Activated naive CD8-positive, alpha-beta T cell (primary cell): ENCODE data around the gene PRG3.

Experiments
- H3K27ac Mint-ChIP-seq: one replicate; pipeline ENCODE4 v1.8.0; 2021; ENCODE audit warnings: mixed read lengths
- H3K27me3 Mint-ChIP-seq: one replicate; pipeline ENCODE4 v1.8.0; 2021; ENCODE audit warnings: mixed read lengths
- H3K36me3 Mint-ChIP-seq: one replicate; pipeline ENCODE4 v1.8.0; 2021; ENCODE audit warnings: mixed read lengths
- H3K4me1 Mint-ChIP-seq: one replicate; pipeline ENCODE4 v1.8.0; 2021; ENCODE audit warnings: low read depth, mixed read lengths
- H3K4me3 Mint-ChIP-seq: one replicate; pipeline ENCODE4 v1.8.0; 2021; ENCODE audit warnings: mild to moderate bottlenecking, mixed read lengths
- H3K9me3 Mint-ChIP-seq: one replicate; pipeline ENCODE4 v1.8.0; 2021; ENCODE audit warnings: low read depth, mixed read lengths

The PRG3 gene

GRCh38 chr11:57335343-57336110, 45.4 kb downstream of the PRG3 start, which contains the start of gene SSRP1:
Gene SSRP1 (minus strand): TSS chr11:57335892. CDS start chr11:57335121, 771 bp downstream.
- H3K36me3 Mint-ChIP-seq = peaks cover 12% of the 10 kb centered on the region
- H3K4me1 Mint-ChIP-seq = peaks cover 37% of the 10 kb centered on the region
- H3K27ac Mint-ChIP-seq = peak within 1 kb of the TSS; percentile 99
- no peaks in the 10 kb centered on the region for H3K27me3 Mint-ChIP-seq
- no peaks in the 10 kb centered on the region for H3K9me3 Mint-ChIP-seq
- H3K4me3 Mint-ChIP-seq = peak within 1 kb of the TSS; percentile 99

- Mint-ChIP-seq H3K9me3 (no peaks in the 10 kb centered on the region), H3K27me3 (no peaks in the 10 kb centered on the region), H3K4me3 (peak overlapping the region; percentile 99), H3K4me1 (peaks cover 42% of the 10 kb centered on the region), H3K36me3 (peaks cover 15% of the 10 kb centered on the region), H3K27ac (peak overlapping the region; percentile 96)
Observed at GRCh38 chr11:57335023-57335342, 46.0 kb downstream of the PRG3 start.

- H3K27ac Mint-ChIP-seq = no peak overlapping the region
- no peaks in the 10 kb centered on the region for H3K27me3 Mint-ChIP-seq
- no peaks in the 10 kb centered on the region for H3K9me3 Mint-ChIP-seq
- H3K4me1 Mint-ChIP-seq = peaks cover 48% of the 10 kb centered on the region
- no peak overlapping the region for H3K4me3 Mint-ChIP-seq
- peaks cover 23% of the 10 kb centered on the region for H3K36me3 Mint-ChIP-seq
Observed at GRCh38 chr11:57332694-57333440, 48.1 kb downstream of the PRG3 start.

GRCh38 chr11:57331720-57332119, 49.2 kb downstream of the PRG3 start:
- Mint-ChIP-seq H3K4me3 (no peak overlapping the region), H3K27ac (no peak overlapping the region), H3K4me1 (peaks cover 54% of the 10 kb centered on the region), H3K9me3 (no peaks in the 10 kb centered on the region), H3K27me3 (no peaks in the 10 kb centered on the region), H3K36me3 (peaks cover 32% of the 10 kb centered on the region)

- H3K27ac Mint-ChIP-seq = peak overlapping the region; percentile 82
- no peaks in the 10 kb centered on the region for H3K27me3 Mint-ChIP-seq
- H3K9me3 Mint-ChIP-seq = no peaks in the 10 kb centered on the region
- H3K4me3 Mint-ChIP-seq = no peak overlapping the region
- peaks cover 60% of the 10 kb centered on the region for H3K4me1 Mint-ChIP-seq
- peaks cover 39% of the 10 kb centered on the region for H3K36me3 Mint-ChIP-seq
Observed at GRCh38 chr11:57330029-57330428, 50.9 kb downstream of the PRG3 start.

- Mint-ChIP-seq H3K9me3 (no peaks in the 10 kb centered on the region), H3K4me1 (peaks cover 52% of the 10 kb centered on the region), H3K4me3 (peak overlapping the region; percentile 17), H3K27me3 (no peaks in the 10 kb centered on the region), H3K36me3 (peaks cover 37% of the 10 kb centered on the region), H3K27ac (no peak overlapping the region)
Observed at GRCh38 chr11:57327721-57328120, 53.2 kb downstream of the PRG3 start.
